Left ventricle myocardium inferior (tissue), 1 donor: ENCODE measurements around the gene NEMF. TPM values are rescaled to one million over a fixed set of nuclear protein-coding genes. Genes with fewer than 3 reads are reported as not detected.
A peak's percentile ranks its signal among the peaks of the same experiment; 100 is the strongest.
"Not testable (repeated sequence)": the region's sequence is repeated elsewhere in the genome, so short reads cannot be mapped to it uniquely, and the experiment has no call there.

Source experiments
- DNase-seq: peaks from one replicate; pipeline ENCODE4 v3.0.0-alpha.2; 2020
- H3K27ac ChIP-seq: fragments of 200-600 bp; replicated peaks from 2 replicates; pipeline ENCODE4 v1.8.0; 2021
- H3K27me3 ChIP-seq: fragments of 200-600 bp; 2 replicates; pipeline ENCODE4 v1.8.0; 2021; ENCODE audit warnings: low read depth
- H3K36me3 ChIP-seq: fragments of 200-600 bp; 2 replicates; pipeline ENCODE4 v1.8.0; 2021
- H3K4me1 ChIP-seq: fragments of 200-600 bp; 2 replicates; pipeline ENCODE4 v1.8.0; 2021
- H3K4me3 ChIP-seq: fragments of 200-600 bp; 2 replicates; pipeline ENCODE4 v1.8.0; 2021; ENCODE audit warnings: mild to moderate bottlenecking, moderate library complexity
- H3K9me3 ChIP-seq: fragments of 200-600 bp; replicated peaks from 2 replicates; pipeline ENCODE4 v1.8.0; 2021
- intact Hi-C: fragments of 100-400 bp; cut with micrococcal nuclease; formaldehyde crosslinking; loops from one replicate; pipeline ENCODE4 v1.11.0; 2022
- total RNA-seq: library from RNA; stranded (reverse); fragmentation: NEBNext Ultra II Directional; extraction: Animal tissue kit (Norgen Biotek cat#: 25700); gene quantifications from one replicate; pipeline ENCODE4 v1.2.1, GENCODE V29; 2021
- TF ChIP-seq, protein P1 (sequence below): fragments of 200-600 bp; IDR thresholded peaks from 2 replicates; pipeline ENCODE4 v1.8.0; 2021; ENCODE audit warnings: antibody characterized with exemption, mild to moderate bottlenecking, borderline replicate concordance
- donor health status: DM: no; HTN: yes; CAD: no; lungs with severe emphysema.

The NEMF gene
- total RNA-seq, 1 donor from 2014 or later: 52.7 TPM

- TF ChIP-seq, protein P1, sequence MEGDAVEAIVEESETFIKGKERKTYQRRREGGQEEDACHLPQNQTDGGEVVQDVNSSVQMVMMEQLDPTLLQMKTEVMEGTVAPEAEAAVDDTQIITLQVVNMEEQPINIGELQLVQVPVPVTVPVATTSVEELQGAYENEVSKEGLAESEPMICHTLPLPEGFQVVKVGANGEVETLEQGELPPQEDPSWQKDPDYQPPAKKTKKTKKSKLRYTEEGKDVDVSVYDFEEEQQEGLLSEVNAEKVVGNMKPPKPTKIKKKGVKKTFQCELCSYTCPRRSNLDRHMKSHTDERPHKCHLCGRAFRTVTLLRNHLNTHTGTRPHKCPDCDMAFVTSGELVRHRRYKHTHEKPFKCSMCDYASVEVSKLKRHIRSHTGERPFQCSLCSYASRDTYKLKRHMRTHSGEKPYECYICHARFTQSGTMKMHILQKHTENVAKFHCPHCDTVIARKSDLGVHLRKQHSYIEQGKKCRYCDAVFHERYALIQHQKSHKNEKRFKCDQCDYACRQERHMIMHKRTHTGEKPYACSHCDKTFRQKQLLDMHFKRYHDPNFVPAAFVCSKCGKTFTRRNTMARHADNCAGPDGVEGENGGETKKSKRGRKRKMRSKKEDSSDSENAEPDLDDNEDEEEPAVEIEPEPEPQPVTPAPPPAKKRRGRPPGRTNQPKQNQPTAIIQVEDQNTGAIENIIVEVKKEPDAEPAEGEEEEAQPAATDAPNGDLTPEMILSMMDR: no peak
- H3K4me3 ChIP-seq: peak overlapping the region; percentile 99
- peaks cover 5% of the 10 kb centered on the region for H3K36me3 ChIP-seq
- no peaks in the 10 kb centered on the region for H3K9me3 ChIP-seq
- H3K27ac ChIP-seq: peak overlapping the region; percentile 100
- intact Hi-C loops: loop anchor here (10.0 kb wide), 1 partner anchor 132 kb away; the partner anchor contains the start of gene DNAAF2
- peaks cover 47% of the 10 kb centered on the region for H3K4me1 ChIP-seq
- H3K27me3 ChIP-seq: no peaks in the 10 kb centered on the region
- no peak for DNase-seq
Observed at GRCh38 chr14:49766839-49767238, 85.7 kb downstream of the NEMF start.

GRCh38 chr14:49761839-49762551, 90.6 kb downstream of the NEMF start:
- Histone ChIP-seq H3K36me3 (no peaks in the 10 kb centered on the region), H3K9me3 (no peaks in the 10 kb centered on the region), H3K27ac (no peak overlapping the region), H3K4me3 (no peak overlapping the region), H3K27me3 (no peaks in the 10 kb centered on the region), H3K4me1 (peaks cover 4% of the 10 kb centered on the region)
- TF ChIP-seq, protein P1: no peak
- intact Hi-C loops: loop anchor here (10.0 kb wide), 1 partner anchor 127 kb away; the partner anchor contains the start of gene DNAAF2
- no peak for DNase-seq

- no peaks in the 10 kb centered on the region for H3K27me3 ChIP-seq
- intact Hi-C loops: no loop called here
- no peak for DNase-seq
- H3K9me3 ChIP-seq: no peaks in the 10 kb centered on the region
- peaks cover 8% of the 10 kb centered on the region for H3K36me3 ChIP-seq
- TF ChIP-seq, protein P1: no peak
- H3K4me3 ChIP-seq: no peak overlapping the region
- H3K27ac ChIP-seq: no peak overlapping the region
- H3K4me1 ChIP-seq: no peaks in the 10 kb centered on the region
Observed at GRCh38 chr14:49755378-49755777, 97.2 kb downstream of the NEMF start.

DNA sequence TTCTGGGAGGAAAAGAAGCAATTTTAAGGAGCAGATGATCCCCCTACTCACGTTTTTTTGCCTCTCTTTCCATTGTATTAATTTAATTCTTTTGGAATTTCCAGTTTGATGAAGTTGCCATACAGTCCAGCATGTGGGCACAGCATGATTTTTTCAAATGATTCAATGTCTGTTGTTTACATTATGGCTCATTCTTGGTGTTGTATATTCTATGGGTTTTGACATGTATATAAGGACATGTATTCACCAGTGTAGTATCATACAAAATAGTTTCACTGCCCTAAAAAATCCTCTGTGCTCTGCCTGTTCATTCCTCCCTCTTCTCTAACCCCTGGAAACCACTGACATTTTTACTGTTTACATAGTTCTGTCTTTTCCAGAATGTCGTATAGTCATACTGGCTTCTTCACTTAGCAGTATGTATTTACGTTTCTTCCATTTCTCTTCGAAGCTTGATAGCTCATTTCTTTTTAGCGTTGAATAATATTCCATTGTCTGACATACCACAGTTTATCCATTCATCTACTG, 98.0 kb downstream of the NEMF start:
- DNase-seq: no peak
- intact Hi-C loops: no loop called here
- no peak overlapping the region for H3K4me3 ChIP-seq
- no peak overlapping the region for H3K27ac ChIP-seq
- TF ChIP-seq, protein P1: no peak
- H3K9me3 ChIP-seq: no peaks in the 10 kb centered on the region
- H3K27me3 ChIP-seq: no peaks in the 10 kb centered on the region
- H3K4me1 ChIP-seq: no peaks in the 10 kb centered on the region
- peaks cover 15% of the 10 kb centered on the region for H3K36me3 ChIP-seq

- H3K36me3 ChIP-seq: peaks cover 74% of the 10 kb centered on the region
- H3K27me3 ChIP-seq, H3K27ac ChIP-seq, intact Hi-C loops, H3K9me3 ChIP-seq, H3K4me3 ChIP-seq, DNase-seq, H3K4me1 ChIP-seq: not testable (repeated sequence)
Observed at GRCh38 chr14:49746476-49746875, 106.1 kb downstream of the NEMF start.

DNA sequence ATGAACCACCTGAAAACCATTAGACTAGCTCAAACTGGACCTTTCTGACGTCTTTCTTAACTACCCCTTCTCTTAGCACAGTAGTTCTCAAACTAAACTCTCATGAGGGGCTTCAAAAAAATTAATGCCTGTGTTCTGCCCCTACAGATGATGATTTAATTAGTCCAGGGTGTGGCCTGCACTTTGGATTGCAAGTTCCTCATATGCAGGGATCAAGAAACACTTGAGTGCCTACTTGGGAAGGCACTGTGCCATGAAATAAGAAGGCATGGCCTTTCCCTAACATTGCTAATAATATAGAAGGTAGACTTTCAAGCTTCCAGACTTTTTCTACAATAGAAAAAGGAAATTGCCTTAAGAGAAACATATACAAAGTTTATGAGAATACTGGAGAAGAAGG, 107.4 kb downstream of the NEMF start:
- DNase-seq: no peak
- no peak overlapping the region for H3K27ac ChIP-seq
- no peaks in the 10 kb centered on the region for H3K27me3 ChIP-seq
- H3K4me3 ChIP-seq: no peak overlapping the region
- H3K4me1 ChIP-seq: no peaks in the 10 kb centered on the region
- H3K9me3 ChIP-seq: no peaks in the 10 kb centered on the region
- H3K36me3 ChIP-seq: peaks cover 81% of the 10 kb centered on the region
- TF ChIP-seq, protein P1: no peak
- intact Hi-C loops: no loop called here

DNA sequence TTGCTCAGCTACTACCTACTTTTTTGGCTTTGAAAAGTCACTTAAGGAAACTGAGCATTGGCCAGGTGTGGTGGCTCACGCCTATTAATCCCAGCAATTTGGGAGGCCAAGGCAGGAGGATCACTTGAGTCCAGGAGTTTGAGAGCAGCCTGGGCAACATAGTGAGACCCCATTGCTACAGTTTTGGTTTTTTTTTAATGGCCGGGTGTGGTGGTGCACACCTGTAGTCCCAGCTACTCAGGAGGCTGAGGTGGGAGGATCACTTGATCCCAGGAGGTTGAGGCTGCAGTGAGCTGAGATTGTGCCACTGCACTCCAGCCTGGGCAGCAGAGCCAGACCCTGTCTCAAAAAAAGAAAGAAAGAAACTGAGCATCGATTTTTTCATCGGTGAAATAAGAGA, 116.9 kb downstream of the NEMF start:
- H3K9me3 ChIP-seq, intact Hi-C loops, DNase-seq, H3K27ac ChIP-seq, H3K4me1 ChIP-seq, H3K4me3 ChIP-seq, H3K27me3 ChIP-seq: not testable (repeated sequence)
- peaks cover 66% of the 10 kb centered on the region for H3K36me3 ChIP-seq
